HCT116 (cell line): ENCODE data around the gene CORO6. TPM values are rescaled to one million over a fixed set of nuclear protein-coding genes. Genes with fewer than 3 reads are reported as not detected.

Experiments
- ATAC-seq: fragments of 200-7000 bp; cut with Tn5 transposase; 2 replicates; pipeline ENCODE4 v1.9.1; 2020; ENCODE audit warnings: mild to moderate bottlenecking, moderate library complexity
- BruUV-seq: library from RNA; stranded (reverse); fragments of 400-500 nt; replicated peaks from 2 replicates; lab custom pipeline; 2021; lab: Mats Ljungman, UMichigan
- CTCF ChIA-PET: fragments of 300-600 bp; sonication (Branson Sonifier 250); formaldehyde crosslinking; loops from one replicate; lab custom pipeline; 2021; ENCODE audit warnings: antibody characterized with exemption; lab: Charles Lee
- POLR2A ChIA-PET: fragments of 300-600, 350-600 bp; sonication (Branson Sonifier 250); formaldehyde crosslinking; loops from one replicate; lab custom pipeline; 2021; ENCODE audit warnings: antibody characterized with exemption; lab: Charles Lee
- RAD21 ChIA-PET, 2 experiments: fragments of 300-600 bp; sonication (Branson Sonifier 250); formaldehyde crosslinking; loops; one replicate each; lab custom pipeline; 2023; ENCODE audit warnings: low total read pairs in 2 of 2; ENCODE audit not compliant: uncharacterized antibody in 2 of 2, unreplicated experiment in 2 of 2, low non-redundant PET in 1 of 2; lab: Charles Lee
- DNase-seq: peaks from one replicate; pipeline ENCODE4 v3.0.0-alpha.2; 2010; ENCODE audit warnings: low read depth, low spot score
- H2AFZ ChIP-seq: fragments of 200-600 bp; shearing (Covaris generic), sonication (generic); 2 replicates; pipeline ENCODE4 v1.6.1; 2017; ENCODE audit warnings: low read depth, mixed run types, mixed read lengths, antibody characterized with exemption, low read length; ENCODE audit not compliant: poor library complexity, severe bottlenecking
- H3K27ac ChIP-seq: 2 replicates; pipeline ENCODE4 v1.5.1; 2012; ENCODE audit warnings: low read depth, low read length
- H3K27me3 ChIP-seq: fragments of 200-600 bp; sonication (generic); 2 replicates; pipeline ENCODE4 v1.6.1; 2016; ENCODE audit warnings: mixed run types, low read length, mixed read lengths; ENCODE audit not compliant: insufficient read depth
- H3K36me3 ChIP-seq, 2 experiments: fragments of 200-500 bp in 1 of 2; fragments of 200-600 bp in 1 of 2; sonication (Bioruptor generic) in 1 of 2; sonication (generic) in 1 of 2; 2 replicates each; pipeline versions ENCODE4 v1.5.1 to v1.6.1; 2014 to 2016; ENCODE audit warnings: low read length in 2 of 2, inconsistent platforms in 1 of 2, mixed read lengths in 1 of 2, mixed run types in 1 of 2; ENCODE audit not compliant: insufficient read depth in 2 of 2, control insufficient read depth in 1 of 2
- H3K4me1 ChIP-seq, 2 experiments: fragments of 200-600 bp in 1 of 2; sonication (generic) in 1 of 2; 2 replicates each; pipeline versions ENCODE4 v1.5.1 to v1.6.1; 2012 to 2017; ENCODE audit warnings: low read length in 2 of 2, inconsistent platforms in 1 of 2, mild to moderate bottlenecking in 1 of 2, mixed read lengths in 1 of 2, mixed run types in 1 of 2, moderate library complexity in 1 of 2; ENCODE audit not compliant: insufficient read depth in 2 of 2, control insufficient read depth in 1 of 2
- H3K4me2 ChIP-seq: fragments of 200-600 bp; sonication (generic); 2 replicates; pipeline ENCODE4 v1.6.1; 2017; ENCODE audit warnings: mixed run types, low read length, mixed read lengths
- H3K4me3 ChIP-seq, 2 experiments: fragments of 200-600 bp in 1 of 2; sonication (generic) in 1 of 2; replicated peaks in 1 of 2; 2 replicates each; pipeline ENCODE4 v1.5.1; 2011 to 2016; ENCODE audit warnings: low read length in 2 of 2, control low read depth in 1 of 2, low read depth in 1 of 2, mild to moderate bottlenecking in 1 of 2, mixed read lengths in 1 of 2, mixed run types in 1 of 2
- H3K79me2 ChIP-seq: fragments of 200-600 bp; sonication (generic); 2 replicates; pipeline ENCODE4 v1.6.1; 2017; ENCODE audit warnings: mild to moderate bottlenecking, mixed run types, low read length, moderate library complexity, mixed read lengths; ENCODE audit not compliant: insufficient read depth
- H3K9ac ChIP-seq: fragments of 200-600 bp; sonication (generic); 2 replicates; pipeline ENCODE4 v1.6.1; 2016; ENCODE audit warnings: low read length, mixed read lengths
- H3K9me2 ChIP-seq: fragments of 200-600 bp; sonication (generic), shearing (Covaris generic); 2 replicates; pipeline ENCODE4 v1.6.1; 2017; ENCODE audit warnings: mixed run types, mild to moderate bottlenecking, moderate library complexity; ENCODE audit not compliant: insufficient read depth
- H3K9me3 ChIP-seq, 2 experiments: fragments of 200-500 bp in 1 of 2; fragments of 200-600 bp in 1 of 2; sonication (Bioruptor generic) in 1 of 2; sonication (generic) in 1 of 2; 2 replicates each; pipeline ENCODE4 v1.6.1; 2014 to 2017; ENCODE audit warnings: low read length in 2 of 2, mixed read lengths in 2 of 2, inconsistent platforms in 1 of 2, low read depth in 1 of 2, mild to moderate bottlenecking in 1 of 2, mixed run types in 1 of 2, moderate library complexity in 1 of 2; ENCODE audit not compliant: control insufficient read depth in 1 of 2, insufficient read depth in 1 of 2
- H4K20me1 ChIP-seq: fragments of 200-600 bp; sonication (generic), shearing (Covaris generic); 2 replicates; pipeline ENCODE4 v1.6.1; 2017; ENCODE audit warnings: mixed run types, mild to moderate bottlenecking, moderate library complexity; ENCODE audit not compliant: insufficient read depth
- CEBPB ChIP-seq: IDR thresholded peaks from 2 replicates; pipeline ENCODE4 v1.6.1; 2012; ENCODE audit warnings: low read depth
- ELF1 ChIP-seq: IDR thresholded peaks from 2 replicates; pipeline ENCODE4 v1.6.1; 2012; ENCODE audit warnings: low read depth, borderline replicate concordance
- FOSL1 ChIP-seq: IDR thresholded peaks from 2 replicates; pipeline ENCODE4 v1.6.1; 2012; ENCODE audit warnings: low read depth
- POLR2A ChIP-seq: IDR thresholded peaks from 2 replicates; pipeline ENCODE4 v1.7.0; 2011; ENCODE audit warnings: borderline replicate concordance; ENCODE audit not compliant: insufficient read depth, insufficient read length; ENCODE audit errors: extremely low read depth
- POLR2AphosphoS5 ChIP-seq: IDR thresholded peaks from 2 replicates; pipeline ENCODE4 v1.6.1; 2011; ENCODE audit warnings: mild to moderate bottlenecking, low read depth, low read length, moderate library complexity
- RAD21 ChIP-seq: IDR thresholded peaks from 2 replicates; pipeline ENCODE4 v1.6.1; 2012; ENCODE audit warnings: low read depth, mild to moderate bottlenecking
- SRF ChIP-seq: IDR thresholded peaks from 2 replicates; pipeline ENCODE4 v1.6.1; 2012; ENCODE audit warnings: low read depth
- intact Hi-C: fragments of 100-400 bp; cut with micrococcal nuclease; formaldehyde crosslinking; loops from 2 replicates; pipeline ENCODE4 v1.10.0; 2022
- total RNA-seq: library from RNA; stranded (reverse); gene quantifications from one replicate; pipeline ENCODE4 v1.2.1, GENCODE V29; 2021; ENCODE audit not compliant: unreplicated experiment
- TF ChIP-seq, protein P1 (sequence below), 3 experiments: fragments of 200-600 bp in 1 of 3; sonication (generic) in 1 of 3; IDR thresholded peaks in 2 of 3; conservative IDR thresholded peaks in 1 of 3; 2 replicates each; pipeline ENCODE4 v1.5.1; 2012 to 2017; ENCODE audit warnings: low read depth in 2 of 3, low read length in 2 of 3, antibody characterized with exemption in 1 of 3, borderline replicate concordance in 1 of 3, control low read depth in 1 of 3, mild to moderate bottlenecking in 1 of 3, mixed read lengths in 1 of 3, mixed run types in 1 of 3, moderate library complexity in 1 of 3; ENCODE audit not compliant: insufficient read depth in 1 of 3
- TF ChIP-seq, protein P2 (sequence below): IDR thresholded peaks from 2 replicates; pipeline ENCODE4 v1.6.1; 2012

Gene CORO6
- total RNA-seq, 1 experiment from 2014 or later: 8.7 TPM

DNA sequence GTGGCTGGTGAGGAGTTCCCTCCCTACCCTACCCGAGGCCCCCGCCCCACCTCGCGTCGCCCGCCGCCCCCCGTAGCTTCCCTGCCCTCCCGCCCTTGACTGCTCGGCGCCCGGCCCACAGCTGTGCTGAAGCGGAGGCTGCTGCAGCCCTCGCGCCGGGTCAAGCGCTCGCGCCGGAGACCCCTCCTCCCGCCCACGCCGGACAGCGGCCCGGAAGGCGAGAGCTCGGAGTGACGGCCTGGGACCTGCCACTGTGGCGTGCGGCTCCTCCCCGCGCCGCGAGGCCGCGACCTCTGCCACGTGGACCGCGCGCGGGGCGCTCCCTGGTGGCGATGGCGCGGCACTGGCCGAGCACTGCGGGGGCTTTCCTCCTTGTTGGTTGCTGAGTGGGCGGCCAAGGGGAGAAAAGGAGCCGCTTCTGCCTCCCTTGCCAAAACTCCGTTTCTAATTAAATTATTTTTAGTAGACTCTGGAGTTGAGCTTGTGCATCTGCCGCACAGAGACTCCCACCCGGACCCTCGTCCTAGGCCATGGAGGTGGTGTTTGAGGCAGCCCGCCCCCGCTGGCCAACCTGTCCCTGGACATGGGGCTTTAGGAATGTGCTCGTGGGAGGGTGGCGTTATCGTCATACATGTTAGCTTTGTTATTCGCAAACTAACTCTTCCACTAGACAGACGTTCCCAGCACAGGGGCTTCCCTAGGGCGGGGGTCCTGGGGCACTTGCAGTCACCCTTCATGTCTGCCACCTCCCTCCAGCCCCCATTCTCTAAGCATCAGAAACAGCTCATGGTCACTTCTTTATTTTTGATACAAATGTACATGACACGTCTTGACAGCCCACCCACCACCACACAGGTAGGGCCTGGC, 49.8 kb downstream of the CORO6 start:
- H3K4me3 ChIP-seq: no peak overlapping the region

More for the DNA sequence above, 49.8 kb downstream of the CORO6 start:
- ATAC-seq (peak; percentile 49), DNase-seq (no peak)
- no peak overlapping the region for H3K9ac ChIP-seq
- no peaks in the 10 kb centered on the region for H4K20me1 ChIP-seq
- no peak overlapping the region for H3K4me2 ChIP-seq
- no peak overlapping the region for H2AFZ ChIP-seq
- intact Hi-C loops: no loop called here
- H3K79me2 ChIP-seq: no peaks in the 10 kb centered on the region
- ChIA-PET POLR2A (no interaction called here), CTCF (interaction anchor here (1.6 kb wide), 1 partner anchor 203 kb away, joined by 5 read pairs; no protein-coding TSS in a partner anchor), RAD21 (interaction anchor here in 1 of 2 experiments (0.6 to 1.4 kb wide), 2 partner anchors 203 to 405 kb away, joined by 3 to 4 read pairs; no protein-coding TSS in a partner anchor)
- no peaks in the 10 kb centered on the region for H3K9me3 ChIP-seq
- TF ChIP-seq CEBPB: no peak
- TF ChIP-seq RAD21: peak; percentile 44; the same call in 1 of the 2 replicates
- TF ChIP-seq, protein P1, sequence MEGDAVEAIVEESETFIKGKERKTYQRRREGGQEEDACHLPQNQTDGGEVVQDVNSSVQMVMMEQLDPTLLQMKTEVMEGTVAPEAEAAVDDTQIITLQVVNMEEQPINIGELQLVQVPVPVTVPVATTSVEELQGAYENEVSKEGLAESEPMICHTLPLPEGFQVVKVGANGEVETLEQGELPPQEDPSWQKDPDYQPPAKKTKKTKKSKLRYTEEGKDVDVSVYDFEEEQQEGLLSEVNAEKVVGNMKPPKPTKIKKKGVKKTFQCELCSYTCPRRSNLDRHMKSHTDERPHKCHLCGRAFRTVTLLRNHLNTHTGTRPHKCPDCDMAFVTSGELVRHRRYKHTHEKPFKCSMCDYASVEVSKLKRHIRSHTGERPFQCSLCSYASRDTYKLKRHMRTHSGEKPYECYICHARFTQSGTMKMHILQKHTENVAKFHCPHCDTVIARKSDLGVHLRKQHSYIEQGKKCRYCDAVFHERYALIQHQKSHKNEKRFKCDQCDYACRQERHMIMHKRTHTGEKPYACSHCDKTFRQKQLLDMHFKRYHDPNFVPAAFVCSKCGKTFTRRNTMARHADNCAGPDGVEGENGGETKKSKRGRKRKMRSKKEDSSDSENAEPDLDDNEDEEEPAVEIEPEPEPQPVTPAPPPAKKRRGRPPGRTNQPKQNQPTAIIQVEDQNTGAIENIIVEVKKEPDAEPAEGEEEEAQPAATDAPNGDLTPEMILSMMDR (IDR thresholded peaks at IDR 0.05 in 2 of 3, conservative IDR thresholded peaks at IDR 0.05 in 1 of 3; ENCODE audit: borderline replicate concordance in 1 of 3, insufficient read depth in 1 of 3, low read depth in 2 of 3, low read length in 2 of 3): peak; percentile 37 to 57 (median 54); a peak in 5 of 6 replicates
- no peak for TF ChIP-seq FOSL1
- no peak for TF ChIP-seq ELF1
- TF ChIP-seq POLR2A: no peak
- TF ChIP-seq POLR2AphosphoS5: peak; percentile 23; the same call in 1 of the 2 replicates
- no peak for TF ChIP-seq SRF
- TF ChIP-seq, protein P2, sequence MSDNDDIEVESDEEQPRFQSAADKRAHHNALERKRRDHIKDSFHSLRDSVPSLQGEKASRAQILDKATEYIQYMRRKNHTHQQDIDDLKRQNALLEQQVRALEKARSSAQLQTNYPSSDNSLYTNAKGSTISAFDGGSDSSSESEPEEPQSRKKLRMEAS: peak; percentile 73
- no peaks in the 10 kb centered on the region for H3K27me3 ChIP-seq
- peaks cover 3 to 10% of the 10 kb centered on the region in 2 experiments; a peak in 2 of 4 replicates for H3K4me1 ChIP-seq
- no peak overlapping the region for H3K27ac ChIP-seq
- H3K9me2 ChIP-seq: no peaks in the 10 kb centered on the region
- peaks cover 0 to 6% of the 10 kb centered on the region in 2 experiments; a peak in 2 of 4 replicates for H3K36me3 ChIP-seq
- BruUV-seq: no TSS peak
